HEK293T (cell line): ENCODE data around the gene ERCC3.
"Not testable (repeated sequence)": the region's sequence is repeated elsewhere in the genome, so short reads cannot be mapped to it uniquely, and the experiment has no call there.

Experiments
- BHLHE40 ChIP-seq: fragments of 450-650 bp; IDR thresholded peaks from 2 replicates; pipeline ENCODE4 v1.6.1; 2016; ENCODE audit warnings: mild to moderate bottlenecking, moderate library complexity, borderline replicate concordance
- L3MBTL2 ChIP-seq: fragments of 450-650 bp; conservative IDR thresholded peaks from 2 replicates; pipeline ENCODE4 v1.6.1; 2016; ENCODE audit warnings: mild to moderate bottlenecking
- TARDBP ChIP-seq: fragments of 450-650 bp; IDR thresholded peaks from 2 replicates; pipeline ENCODE4 v1.6.1; 2016

DNA sequence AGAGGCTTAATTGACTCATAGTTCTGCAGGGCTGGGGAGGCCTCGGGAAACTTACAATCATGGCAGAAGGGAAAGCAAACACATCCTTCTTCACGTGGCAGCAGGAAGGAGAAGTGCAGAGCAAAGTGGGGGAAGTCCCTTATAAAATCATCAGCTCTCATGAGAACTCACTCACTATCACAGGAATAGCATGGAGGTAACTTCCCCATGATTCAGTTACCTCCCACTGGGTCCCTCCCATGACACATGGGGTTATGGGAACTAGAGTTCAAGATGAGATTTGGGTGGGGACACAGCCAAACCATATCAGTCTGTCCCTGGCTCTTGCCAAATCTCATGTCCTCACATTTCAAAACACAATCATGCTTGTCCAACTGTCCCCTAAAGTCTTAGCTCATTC is 52.8 kb downstream of the ERCC3 start:
- TF ChIP-seq TARDBP, BHLHE40, L3MBTL2: not testable (repeated sequence)
